Esophagus mucosa (tissue), 1 donor: ENCODE results near the gene RMI2. TPM values are rescaled to one million over a fixed set of nuclear protein-coding genes. Genes with fewer than 3 reads are reported as not detected.
A peak's percentile ranks its signal among the peaks of the same experiment; 100 is the strongest.

Experiments used
- ATAC-seq: fragments of 200-7000 bp; cut with Tn5 transposase; one replicate; pipeline ENCODE4 v1.9.1; 2020
- total RNA-seq: library from RNA; stranded (reverse); gene quantifications from one replicate; pipeline ENCODE4 v1.2.4, GENCODE V29; 2023
- donor health status: DM: yes; HTN: yes; CAD: no.

Gene RMI2
- total RNA-seq, 1 donor from 2014 or later, result 11.0 TPM

DNA sequence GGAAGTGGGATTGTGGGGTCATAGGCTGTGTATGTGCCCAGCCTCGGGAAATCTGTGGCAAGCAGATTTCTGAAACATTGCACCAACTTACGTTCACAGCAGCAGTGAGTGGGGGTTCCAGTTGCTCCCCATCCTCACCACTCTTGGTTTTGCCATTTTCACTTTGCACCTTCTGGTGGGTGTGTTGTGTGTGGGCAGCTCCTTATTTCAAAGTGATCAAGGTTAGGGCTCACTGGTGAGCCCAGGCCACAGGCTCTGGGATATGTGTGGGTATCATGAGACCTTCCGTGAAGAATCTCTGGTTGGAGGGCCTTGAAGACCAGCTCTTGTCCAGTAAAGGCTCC lies 34.7 kb upstream of the RMI2 start:
- ATAC-seq, result no peak

DNA sequence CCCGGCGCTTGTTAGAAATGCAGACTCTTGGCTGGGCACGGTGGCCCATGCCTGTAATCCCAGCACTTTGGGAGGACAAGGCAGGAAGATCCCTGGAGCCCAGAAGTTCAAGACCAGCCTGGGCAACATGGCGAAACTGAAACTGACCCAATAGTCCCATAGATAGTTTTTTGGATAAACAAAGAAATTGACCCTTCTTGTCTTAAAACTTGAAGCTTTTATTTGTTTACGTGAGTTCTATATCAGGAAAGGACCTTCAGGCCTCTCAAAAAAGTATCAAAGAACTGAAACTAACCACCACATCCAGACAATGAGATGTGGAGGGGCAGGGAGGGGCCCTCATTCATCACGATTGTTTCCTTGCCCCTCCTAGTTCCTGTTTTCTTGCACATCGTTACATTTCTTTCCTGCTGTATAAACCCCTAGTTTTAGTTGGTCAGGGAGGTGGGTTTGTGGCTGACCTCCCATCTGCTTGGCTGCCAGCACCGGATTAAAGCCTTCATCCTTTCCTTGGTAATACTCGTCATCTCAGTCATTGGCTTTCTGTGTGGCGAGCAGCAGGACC lies 34.2 kb upstream of the RMI2 start:
- no peak for ATAC-seq

DNA sequence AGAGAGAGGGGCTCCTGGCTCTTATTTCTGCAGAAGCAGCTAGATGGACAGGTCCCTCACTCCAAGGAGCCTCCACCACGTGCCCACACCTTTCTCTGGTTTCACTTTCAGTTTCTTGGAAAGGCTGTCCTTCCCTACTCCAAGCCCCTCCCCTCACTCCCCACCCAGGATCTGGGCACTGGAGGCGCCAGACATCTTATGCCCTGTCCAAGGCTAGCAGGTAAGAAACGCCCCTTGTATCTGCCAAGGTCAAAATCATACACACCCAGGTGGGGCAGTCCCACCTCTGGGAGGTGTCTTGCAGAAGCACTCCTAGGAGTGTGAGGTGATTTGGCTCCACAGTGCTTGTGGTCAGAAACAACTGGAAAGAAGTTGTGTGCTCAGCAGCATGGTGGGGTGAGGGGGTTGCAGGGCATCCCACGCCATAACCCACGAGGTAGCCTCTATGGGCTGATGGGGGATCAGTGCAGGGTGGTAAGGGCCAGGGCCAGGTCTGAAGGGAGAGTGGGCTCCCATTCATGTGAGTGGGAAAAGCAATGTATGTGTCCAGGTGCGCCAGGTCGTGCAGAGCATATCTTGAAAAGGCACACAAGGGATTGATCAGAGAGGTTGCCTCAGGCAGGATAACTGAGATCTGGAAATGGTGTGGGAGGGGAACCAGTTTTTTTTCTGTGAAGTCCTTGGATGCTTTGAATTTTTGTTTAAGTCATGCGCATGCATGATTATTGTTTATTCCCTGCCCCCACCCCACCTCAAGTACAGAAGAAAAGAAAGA lies 32.4 kb upstream of the RMI2 start:
- ATAC-seq, result peak; percentile 56

DNA sequence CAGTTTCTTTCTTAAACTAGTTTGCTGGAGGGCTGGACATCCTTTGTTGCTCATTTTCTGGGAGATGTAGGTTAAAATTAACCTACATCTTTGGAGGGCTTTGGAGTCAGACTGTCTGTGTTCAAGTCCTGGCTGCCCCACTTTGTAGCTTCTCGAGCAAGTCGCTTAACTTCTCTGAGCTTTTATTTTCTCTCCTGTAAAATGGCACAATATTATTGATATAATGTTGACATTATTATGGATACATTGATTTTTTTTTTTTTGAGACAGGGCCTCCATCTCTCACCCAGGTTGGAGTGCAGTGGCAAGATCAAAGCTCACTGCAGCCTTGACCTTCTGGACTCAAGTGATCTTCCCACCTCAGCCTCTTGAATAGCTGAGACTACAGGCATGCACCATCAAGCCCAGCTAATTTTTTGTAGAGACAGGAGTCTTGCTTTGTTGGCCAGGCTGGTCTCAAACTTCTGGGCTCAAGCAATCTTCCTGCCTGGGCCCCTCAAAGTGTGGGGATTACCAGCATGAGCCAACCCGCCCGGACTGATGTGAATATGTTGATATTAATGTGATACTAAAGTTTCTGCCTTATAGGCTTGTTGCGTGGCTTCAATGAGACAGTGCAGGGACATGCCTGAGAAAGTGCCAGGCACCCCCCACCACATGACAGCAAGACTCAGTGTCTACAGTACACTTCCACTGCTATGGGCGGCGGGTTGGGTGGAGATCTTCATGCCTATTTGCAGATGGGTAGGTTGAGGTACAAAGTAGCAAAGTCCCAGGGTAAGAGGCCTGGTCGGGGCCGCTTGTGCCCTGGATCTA lies 31.6 kb upstream of the RMI2 start:
- ATAC-seq, result no peak

GRCh38 chr16:11314309-11314894 lies 30.9 kb upstream of the RMI2 start:
- ATAC-seq, result no peak

GRCh38 chr16:11315510-11315909 lies 29.7 kb upstream of the RMI2 start:
- ATAC-seq, result no peak

GRCh38 chr16:11316331-11317015 lies 28.8 kb upstream of the RMI2 start:
- no peak for ATAC-seq

DNA sequence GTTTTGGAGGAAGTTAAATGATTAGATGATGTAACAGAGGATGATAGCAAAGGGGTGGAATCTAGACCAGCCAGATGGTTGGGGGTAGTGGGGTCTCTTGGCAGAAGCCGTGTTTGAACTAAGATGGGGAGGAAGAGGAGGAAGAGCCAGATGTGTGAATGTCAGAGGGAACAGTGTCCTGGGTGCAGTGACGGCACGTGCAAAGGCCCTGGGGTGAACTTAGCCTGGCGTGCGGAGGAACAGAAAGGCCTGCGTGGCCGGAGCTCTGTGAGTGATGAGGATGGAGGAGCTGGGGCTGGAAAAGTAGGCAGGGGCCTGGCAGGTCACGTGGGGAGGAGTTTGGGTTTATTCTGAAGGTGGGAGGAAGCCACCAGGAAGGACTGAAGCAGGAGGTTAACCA lies 26.4 kb upstream of the RMI2 start:
- ATAC-seq, result no peak

- no peak for ATAC-seq
Observed at GRCh38 chr16:11319529-11320146, 25.6 kb upstream of the RMI2 start.

DNA sequence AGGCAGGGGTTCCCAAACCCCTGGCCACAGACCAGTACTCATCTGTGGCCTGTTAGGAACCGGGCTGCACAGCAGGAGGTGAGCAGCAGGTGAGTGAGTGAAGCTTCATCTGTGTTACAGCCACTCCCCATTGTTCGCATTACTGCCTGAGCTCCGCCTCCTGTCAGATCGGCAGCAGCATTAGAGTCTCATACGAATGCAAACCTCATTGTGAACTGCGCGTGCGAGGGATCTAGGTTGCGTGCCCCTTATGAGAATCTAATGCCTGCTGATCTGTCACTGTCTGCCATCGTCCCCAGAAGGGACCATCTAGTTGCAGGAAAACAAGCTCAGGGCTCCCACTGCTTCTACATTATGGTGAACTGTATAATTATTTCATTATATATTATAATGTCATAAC lies 25.1 kb upstream of the RMI2 start:
- no peak for ATAC-seq

- ATAC-seq, result no peak
Observed at GRCh38 chr16:11321662-11322061, 23.6 kb upstream of the RMI2 start.

DNA sequence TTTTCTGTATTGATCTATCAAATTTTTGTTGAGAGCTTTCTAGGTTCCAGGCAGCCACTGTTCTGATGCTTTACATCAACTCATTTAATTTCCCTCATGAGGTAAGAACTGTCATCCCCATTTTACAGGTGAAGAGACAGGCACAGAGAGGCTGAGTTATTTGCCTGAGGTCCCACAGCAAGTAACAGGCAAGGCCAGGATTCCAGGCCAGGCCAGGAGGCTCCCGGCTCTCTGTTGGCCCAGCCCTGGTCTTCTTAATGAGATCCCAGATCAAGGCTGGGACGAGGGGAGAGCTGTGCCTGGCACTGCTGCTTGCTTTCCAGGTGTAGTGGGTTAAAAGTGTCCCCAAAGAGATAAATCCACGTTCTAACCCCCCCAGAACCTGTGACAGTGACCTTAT lies 22.4 kb upstream of the RMI2 start:
- ATAC-seq, result no peak

DNA sequence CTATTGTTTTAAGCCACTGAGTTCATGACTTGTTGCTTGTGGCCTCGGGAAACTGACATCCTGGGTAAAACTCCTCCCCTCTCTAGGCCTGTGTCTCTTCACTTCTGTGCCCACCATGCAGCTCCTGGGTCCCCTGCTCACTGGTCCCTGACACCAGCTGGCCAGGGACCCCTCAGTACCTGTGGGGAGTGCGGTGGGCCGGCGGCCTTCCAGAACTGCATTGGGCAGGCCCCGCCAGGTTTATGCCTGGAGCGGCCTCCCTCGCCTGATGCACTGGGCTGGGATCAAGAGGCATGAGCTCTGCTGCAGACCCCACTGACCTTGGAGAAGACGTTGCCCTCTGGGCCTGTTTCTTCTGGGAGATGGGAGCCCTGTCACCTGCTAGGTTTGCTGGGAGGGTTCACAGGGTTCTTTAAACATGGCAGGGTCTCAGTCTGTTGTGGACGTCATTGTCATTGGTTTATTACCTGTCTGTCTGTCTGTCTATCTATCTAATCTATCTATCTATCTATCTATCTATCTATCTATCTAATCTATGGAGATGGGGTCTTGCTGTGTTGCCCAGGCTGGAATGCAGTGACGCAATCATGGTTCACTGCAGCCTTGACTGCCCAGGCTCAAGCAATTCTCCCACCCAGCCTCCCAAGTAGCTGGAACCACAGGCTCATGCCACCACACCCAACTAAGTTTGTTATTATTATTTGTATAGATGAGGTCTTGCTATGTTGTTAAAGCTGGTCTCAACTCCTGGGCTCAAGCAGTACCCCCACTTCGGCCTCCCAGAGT lies 21.5 kb upstream of the RMI2 start:
- ATAC-seq, result no peak

- no peak for ATAC-seq
Observed at GRCh38 chr16:11325404-11326083, 19.7 kb upstream of the RMI2 start.

GRCh38 chr16:11326084-11326736 lies 19.0 kb upstream of the RMI2 start:
- no peak for ATAC-seq

DNA sequence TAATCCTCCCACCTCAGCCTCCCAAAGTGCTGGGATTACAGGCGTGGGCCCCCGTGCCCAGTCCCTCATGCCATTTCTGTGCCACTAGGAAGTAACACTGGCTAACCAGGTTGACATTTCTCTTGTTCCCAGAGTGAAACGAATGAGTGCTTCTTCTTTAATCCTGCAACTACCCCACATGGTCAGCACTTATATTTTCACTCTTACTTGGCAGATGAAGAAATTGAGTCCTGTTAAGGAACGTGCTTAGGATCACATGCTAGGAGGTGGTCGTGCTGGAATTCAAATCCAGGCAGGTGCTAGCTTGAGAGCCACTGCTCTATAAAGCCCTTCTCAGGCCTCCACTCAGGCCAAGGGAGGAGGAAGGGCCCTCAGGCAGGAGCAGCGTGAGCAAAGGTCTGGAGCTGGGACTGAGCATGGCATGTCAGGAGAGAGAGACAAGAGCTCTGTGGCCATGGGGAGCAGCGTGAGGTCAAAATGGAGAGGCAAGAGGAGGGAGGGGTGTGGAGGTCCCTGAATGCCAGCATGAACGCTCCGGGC lies 18.5 kb upstream of the RMI2 start:
- no peak for ATAC-seq

- peak; percentile 13 for ATAC-seq
Observed at GRCh38 chr16:11327277-11328171, 17.7 kb upstream of the RMI2 start.

DNA sequence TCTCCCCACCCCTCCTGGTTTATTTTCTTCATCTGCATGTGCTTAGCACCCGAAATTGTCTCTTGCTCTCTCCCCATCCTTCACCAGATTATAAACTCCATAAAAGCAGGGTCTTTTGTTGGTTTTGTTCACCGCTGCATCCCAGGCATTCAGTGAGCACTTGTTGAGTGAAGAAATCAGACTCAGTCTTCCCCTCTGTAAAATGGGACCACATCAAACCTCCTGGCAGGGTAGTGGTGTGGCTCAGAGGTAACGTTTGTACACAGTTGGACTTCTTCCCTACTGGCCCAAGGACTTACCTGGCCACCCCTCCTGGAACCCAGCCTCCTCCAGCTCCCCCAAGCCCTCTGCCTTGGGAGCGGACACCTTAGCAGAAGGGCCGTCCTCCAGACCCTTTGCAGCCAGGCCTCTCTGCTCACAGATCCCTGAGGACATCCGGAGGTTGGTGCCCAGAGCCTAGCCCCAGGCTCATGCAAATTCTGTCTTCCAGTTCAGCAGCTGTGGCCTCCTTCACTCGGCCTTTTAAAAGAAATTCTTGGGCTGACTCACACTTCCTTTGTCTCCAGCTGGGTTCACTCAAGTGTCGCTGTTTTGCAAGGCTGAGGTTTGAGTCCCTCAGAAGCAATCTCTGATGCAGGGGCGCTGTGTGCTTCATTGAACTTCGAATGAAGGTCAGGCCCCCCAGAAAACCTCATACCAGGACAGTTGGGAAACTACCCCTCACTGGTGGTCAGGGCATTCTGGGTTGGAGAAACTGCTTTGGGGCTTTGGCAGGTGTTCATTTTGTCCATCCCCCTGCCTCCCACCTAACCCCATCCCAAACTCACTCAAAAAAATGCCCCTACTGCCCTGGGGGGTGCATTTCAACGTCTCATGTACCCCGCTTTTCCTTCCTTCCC lies 16.8 kb upstream of the RMI2 start:
- ATAC-seq, result peak; percentile 79
